ENCODE results near the gene GPR84. TPM values are rescaled to one million over a fixed set of nuclear protein-coding genes. Genes with fewer than 3 reads are reported as not detected.
A peak's percentile ranks its signal among the peaks of the same experiment; 100 is the strongest.

GPR84 gene
- total and polyA plus RNA-seq, 12 donors = 0.18 to 6.8 (median 1.2) TPM; not detected in 1

DNA sequence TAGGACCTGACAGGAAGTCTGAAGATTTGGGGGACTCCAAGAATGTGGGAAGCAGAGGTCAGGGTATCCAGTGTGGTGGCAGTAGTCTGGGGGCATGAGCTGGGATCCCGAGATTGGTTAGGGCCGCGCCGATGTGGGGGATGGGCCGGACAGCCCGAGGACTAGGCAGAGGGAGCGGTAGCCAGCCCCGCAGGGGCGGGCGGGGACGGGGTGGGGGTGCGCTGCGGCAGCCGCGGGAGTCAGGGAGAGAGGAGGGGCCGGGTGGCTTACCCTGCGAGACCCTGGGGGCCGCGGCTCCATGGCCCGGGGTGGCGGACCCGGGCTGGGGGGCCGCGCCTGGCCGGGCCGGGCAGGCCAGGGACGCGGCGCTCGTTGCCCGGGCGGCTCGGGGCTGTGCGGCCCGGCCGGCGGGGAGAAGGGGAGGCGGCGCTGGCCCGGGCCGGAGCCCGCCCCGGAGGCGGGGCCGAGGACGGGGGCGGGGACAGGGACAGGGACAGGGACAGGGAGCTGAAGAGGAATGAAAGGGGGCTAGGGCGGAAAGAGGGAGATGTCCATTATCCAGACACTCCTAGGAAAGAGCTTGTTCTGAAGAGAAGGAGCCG, 14.6 kb upstream of the GPR84 start:
- Histone ChIP-seq H3K27me3 (no peaks in the 10 kb centered on the region), H3K9me3 (replicated peaks in 1 of 3) (no peaks in the 10 kb centered on the region), H3K36me3 (replicated peaks in 1 of 2) (no peaks in the 10 kb centered on the region), H3K4me1 (replicated peaks in 1 of 2) (peaks cover 5 to 18% of the 10 kb centered on the region in 2 donors), H3K4me3 (peak overlapping the region in 1 of 4 donors; percentile 67), H3K27ac (peak overlapping the region in 4 of 5 donors; percentile 24 to 77 (median 45))
- TF ChIP-seq POLR2A (IDR thresholded peaks at IDR 0.05) = peak in 1 of 2 donors; percentile 1
- TF ChIP-seq, protein P1, sequence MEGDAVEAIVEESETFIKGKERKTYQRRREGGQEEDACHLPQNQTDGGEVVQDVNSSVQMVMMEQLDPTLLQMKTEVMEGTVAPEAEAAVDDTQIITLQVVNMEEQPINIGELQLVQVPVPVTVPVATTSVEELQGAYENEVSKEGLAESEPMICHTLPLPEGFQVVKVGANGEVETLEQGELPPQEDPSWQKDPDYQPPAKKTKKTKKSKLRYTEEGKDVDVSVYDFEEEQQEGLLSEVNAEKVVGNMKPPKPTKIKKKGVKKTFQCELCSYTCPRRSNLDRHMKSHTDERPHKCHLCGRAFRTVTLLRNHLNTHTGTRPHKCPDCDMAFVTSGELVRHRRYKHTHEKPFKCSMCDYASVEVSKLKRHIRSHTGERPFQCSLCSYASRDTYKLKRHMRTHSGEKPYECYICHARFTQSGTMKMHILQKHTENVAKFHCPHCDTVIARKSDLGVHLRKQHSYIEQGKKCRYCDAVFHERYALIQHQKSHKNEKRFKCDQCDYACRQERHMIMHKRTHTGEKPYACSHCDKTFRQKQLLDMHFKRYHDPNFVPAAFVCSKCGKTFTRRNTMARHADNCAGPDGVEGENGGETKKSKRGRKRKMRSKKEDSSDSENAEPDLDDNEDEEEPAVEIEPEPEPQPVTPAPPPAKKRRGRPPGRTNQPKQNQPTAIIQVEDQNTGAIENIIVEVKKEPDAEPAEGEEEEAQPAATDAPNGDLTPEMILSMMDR (IDR thresholded peaks at IDR 0.05) = no peak
- intact Hi-C loops (cut with DNase I) = no loop called here
- 8 to 58% (median 10%) methylated on average over 25 to 49 of the region's 49 CpGs for WGBS, 4 donors
- DNase-seq = peak in 5 of 7 donors; percentile 58 to 74 (median 71)

DNA sequence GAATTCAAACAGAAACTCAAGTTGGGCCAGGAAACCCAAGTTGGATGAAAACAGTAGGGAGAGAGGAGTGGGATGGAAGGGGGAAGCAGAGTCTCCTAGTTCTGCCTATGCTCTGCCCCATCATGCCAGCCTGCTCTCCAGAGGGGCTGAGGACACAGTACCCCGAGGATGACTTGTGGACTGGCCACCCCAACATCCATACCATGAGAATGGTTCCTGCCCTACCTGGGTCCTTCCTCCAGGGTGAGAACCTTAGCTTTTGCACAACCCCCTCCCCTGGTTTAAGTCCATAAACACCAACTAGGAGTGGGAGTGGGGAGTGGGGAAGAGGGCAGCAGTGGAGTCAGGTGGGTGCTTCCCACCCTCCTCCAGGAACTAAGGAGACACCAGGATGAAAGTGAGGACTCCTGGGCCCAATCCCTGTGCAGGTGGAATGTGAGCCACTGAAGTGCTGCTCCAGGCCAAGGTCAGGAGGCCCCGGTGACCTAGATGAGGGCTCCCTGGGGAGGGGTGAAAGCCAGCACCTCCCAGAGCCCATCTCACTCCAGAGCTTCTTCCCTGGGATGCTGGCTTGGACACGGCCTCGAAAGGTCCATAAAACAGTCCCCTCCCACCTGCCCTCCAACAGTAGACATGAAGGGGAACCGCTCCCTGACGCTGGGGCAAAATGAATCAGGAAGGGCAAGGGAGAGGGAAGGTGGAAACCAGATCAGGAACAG, 13.7 kb upstream of the GPR84 start:
- Histone ChIP-seq H3K27ac (no peak overlapping the region), H3K4me3 (no peak overlapping the region), H3K9me3 (replicated peaks in 1 of 3) (no peaks in the 10 kb centered on the region), H3K4me1 (replicated peaks in 1 of 2) (peaks cover 5 to 18% of the 10 kb centered on the region in 2 donors), H3K27me3 (no peaks in the 10 kb centered on the region), H3K36me3 (replicated peaks in 1 of 2) (no peaks in the 10 kb centered on the region)
- intact Hi-C loops (cut with DNase I) = no loop called here
- TF ChIP-seq POLR2A (IDR thresholded peaks at IDR 0.05) = no peak
- TF ChIP-seq, protein P1 (IDR thresholded peaks at IDR 0.05) = no peak
- WGBS, 4 donors = 66 to 84% (median 70%) methylated on average over 6 of the region's 6 CpGs
- no peak for DNase-seq

- WGBS, 4 donors = 83 to 97% (median 88%) methylated on average over 2 of the region's 2 CpGs
- H3K27ac ChIP-seq = no peak overlapping the region
- DNase-seq = no peak
- H3K9me3 ChIP-seq (replicated peaks in 1 of 3) = no peaks in the 10 kb centered on the region
- no peak overlapping the region for H3K4me3 ChIP-seq
- intact Hi-C loops (cut with DNase I) = no loop called here
- H3K27me3 ChIP-seq = no peaks in the 10 kb centered on the region
- H3K36me3 ChIP-seq (replicated peaks in 1 of 2) = no peaks in the 10 kb centered on the region
- H3K4me1 ChIP-seq (replicated peaks in 1 of 2) = peaks cover 5 to 24% of the 10 kb centered on the region in 2 donors
- TF ChIP-seq, protein P1 (IDR thresholded peaks at IDR 0.05) = no peak
- TF ChIP-seq POLR2A (IDR thresholded peaks at IDR 0.05) = no peak
These were observed 12.7 kb upstream of the GPR84 start for GRCh38 chr12:54377007-54377406.

DNA sequence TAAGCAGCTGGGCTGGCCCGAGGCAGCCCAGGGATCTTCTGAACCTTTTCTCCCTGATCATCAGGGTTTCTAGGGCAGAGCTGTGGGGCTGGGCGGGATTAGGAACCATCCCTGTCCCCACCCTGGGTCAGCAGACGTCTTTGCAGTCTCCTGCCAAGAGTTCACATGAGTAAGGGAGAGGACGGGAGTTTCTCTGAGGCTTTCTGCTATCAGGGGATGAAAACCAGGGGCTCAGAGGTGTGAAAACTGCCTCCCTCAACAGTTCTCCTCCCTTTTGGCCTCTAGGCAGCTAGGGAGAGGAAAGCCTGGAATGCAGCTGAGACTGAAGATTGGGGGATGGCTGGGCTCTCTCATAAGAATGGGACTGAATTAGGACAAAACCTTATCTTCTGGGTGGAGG, 12.3 kb upstream of the GPR84 start:
- no peak for TF ChIP-seq POLR2A (IDR thresholded peaks at IDR 0.05)
- TF ChIP-seq, protein P1 (IDR thresholded peaks at IDR 0.05) = no peak
- no peak for DNase-seq
- Histone ChIP-seq H3K27me3 (no peaks in the 10 kb centered on the region), H3K9me3 (replicated peaks in 1 of 3) (no peaks in the 10 kb centered on the region), H3K36me3 (replicated peaks in 1 of 2) (no peaks in the 10 kb centered on the region), H3K4me1 (replicated peaks in 1 of 2) (peaks cover 5 to 28% of the 10 kb centered on the region in 2 donors), H3K4me3 (no peak overlapping the region), H3K27ac (no peak overlapping the region)
- intact Hi-C loops (cut with DNase I) = no loop called here
- 77 to 86% (median 81%) methylated on average over 4 of the region's 4 CpGs for WGBS, 4 donors

Data from adrenal gland (tissue), 12 donors.